Fibroblast of peridontal ligament (primary cell): ENCODE measurements around the gene C1orf116.
A peak's percentile ranks its signal among the peaks of the same experiment; 100 is the strongest.

ENCODE experiments used
- DNase-seq: peaks from one replicate; pipeline ENCODE4 v3.0.0-alpha.2; 2010; ENCODE audit errors: extremely low read depth

C1orf116 gene

GRCh38 chr1:207034998-207035397 lies 2.4 kb upstream of the C1orf116 start:
- DNase-seq: no peak

GRCh38 chr1:207034208-207034607 lies 1.7 kb upstream of the C1orf116 start:
- DNase-seq: no peak

- no peak for DNase-seq
Measured at GRCh38 chr1:207033302-207033701, 746 bp upstream of the C1orf116 start.

- DNase-seq: no peak
Measured at GRCh38 chr1:207031632-207032264, 808 bp downstream of the C1orf116 start.

GRCh38 chr1:207031016-207031415 lies 1.5 kb downstream of the C1orf116 start:
- no peak for DNase-seq

- no peak for DNase-seq
Measured at GRCh38 chr1:207030522-207031009, 2.0 kb downstream of the C1orf116 start.

- DNase-seq: no peak
Measured at GRCh38 chr1:207029701-207030521, 2.6 kb downstream of the C1orf116 start.

- DNase-seq: no peak
Measured at GRCh38 chr1:207028884-207029650, 3.5 kb downstream of the C1orf116 start.

GRCh38 chr1:207027921-207028320 lies 4.6 kb downstream of the C1orf116 start:
- no peak for DNase-seq

GRCh38 chr1:207027206-207027777 lies 5.3 kb downstream of the C1orf116 start:
- no peak for DNase-seq

GRCh38 chr1:207026104-207026534 lies 6.4 kb downstream of the C1orf116 start:
- DNase-seq: no peak

- peak; percentile 49 for DNase-seq
Measured at GRCh38 chr1:207025146-207025880, 7.2 kb downstream of the C1orf116 start.

GRCh38 chr1:207024202-207025145 lies 8.1 kb downstream of the C1orf116 start:
- no peak for DNase-seq

GRCh38 chr1:207022996-207023679 lies 9.4 kb downstream of the C1orf116 start:
- no peak for DNase-seq

- DNase-seq: no peak
Measured at GRCh38 chr1:207021876-207022596, 10.5 kb downstream of the C1orf116 start.

- DNase-seq: peak; percentile 16
Measured at GRCh38 chr1:207021139-207021861, 11.3 kb downstream of the C1orf116 start.

- no peak for DNase-seq
Measured at GRCh38 chr1:207020709-207021107, 11.8 kb downstream of the C1orf116 start.

- no peak for DNase-seq
Measured at GRCh38 chr1:207020065-207020708, 12.4 kb downstream of the C1orf116 start.
